Measurements from ENCODE around the gene NCAN.

DNA sequence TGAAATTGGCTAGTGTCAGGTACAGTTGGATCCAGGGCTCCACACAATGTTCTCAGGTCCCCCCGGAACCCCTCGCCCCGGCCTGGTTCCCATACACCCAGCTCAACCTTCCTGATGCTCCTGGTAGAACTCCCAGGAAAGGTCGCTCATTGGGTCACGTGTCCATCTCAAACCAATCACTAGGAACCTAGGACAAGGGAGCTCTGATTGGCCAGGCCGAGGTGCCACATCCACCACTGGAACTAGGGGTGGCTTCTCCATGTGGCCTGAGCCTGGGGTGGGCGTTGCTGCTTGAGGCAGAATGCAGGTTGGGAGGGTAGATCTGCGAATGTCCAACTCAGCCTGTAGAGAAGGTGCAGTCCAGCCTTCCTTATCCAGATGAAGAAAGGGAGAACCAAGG is 34.8 kb upstream of the NCAN start:
- TF ChIP-seq, protein P1, sequence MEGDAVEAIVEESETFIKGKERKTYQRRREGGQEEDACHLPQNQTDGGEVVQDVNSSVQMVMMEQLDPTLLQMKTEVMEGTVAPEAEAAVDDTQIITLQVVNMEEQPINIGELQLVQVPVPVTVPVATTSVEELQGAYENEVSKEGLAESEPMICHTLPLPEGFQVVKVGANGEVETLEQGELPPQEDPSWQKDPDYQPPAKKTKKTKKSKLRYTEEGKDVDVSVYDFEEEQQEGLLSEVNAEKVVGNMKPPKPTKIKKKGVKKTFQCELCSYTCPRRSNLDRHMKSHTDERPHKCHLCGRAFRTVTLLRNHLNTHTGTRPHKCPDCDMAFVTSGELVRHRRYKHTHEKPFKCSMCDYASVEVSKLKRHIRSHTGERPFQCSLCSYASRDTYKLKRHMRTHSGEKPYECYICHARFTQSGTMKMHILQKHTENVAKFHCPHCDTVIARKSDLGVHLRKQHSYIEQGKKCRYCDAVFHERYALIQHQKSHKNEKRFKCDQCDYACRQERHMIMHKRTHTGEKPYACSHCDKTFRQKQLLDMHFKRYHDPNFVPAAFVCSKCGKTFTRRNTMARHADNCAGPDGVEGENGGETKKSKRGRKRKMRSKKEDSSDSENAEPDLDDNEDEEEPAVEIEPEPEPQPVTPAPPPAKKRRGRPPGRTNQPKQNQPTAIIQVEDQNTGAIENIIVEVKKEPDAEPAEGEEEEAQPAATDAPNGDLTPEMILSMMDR (IDR thresholded peaks at IDR 0.05): no peak
- TF ChIP-seq POLR2A (IDR thresholded peaks at IDR 0.05): no peak
